ENCODE data around the gene MAPK8. TPM values are rescaled to one million over a fixed set of nuclear protein-coding genes. Genes with fewer than 3 reads are reported as not detected.
A peak's percentile ranks its signal among the peaks of the same experiment; 100 is the strongest.

Gene MAPK8
- total and polyA plus RNA-seq, 9 of the 15 experiments (the other 6 are each of a cell fraction or from before 2014, with no cell fraction given): 6.4 to 159 (median 71.0) TPM

- TF ChIP-seq ZNF609 (CRISPR knock-in tag; IDR thresholded peaks at IDR 0.05; ENCODE audit: borderline replicate concordance) (no peak), TCF7 (IDR thresholded peaks at IDR 0.05; ENCODE audit: borderline replicate concordance) (no peak), ZNF778 (CRISPR knock-in tag; IDR thresholded peaks at IDR 0.05) (no peak), TFAP4 (CRISPR knock-in tag; IDR thresholded peaks at IDR 0.05; ENCODE audit: borderline replicate concordance) (no peak), FOXK2 (conservative IDR thresholded peaks at IDR 0.05 in 1 of 2, IDR thresholded peaks at IDR 0.05 in 1 of 2; ENCODE audit: low read depth in 2 of 2) (peak in 1 of 2 experiments; percentile 43; a peak in 1 of 4 replicates), CSDE1 (IDR thresholded peaks at IDR 0.05) (no peak), ZMIZ1 (IDR thresholded peaks at IDR 0.05; ENCODE audit: low read depth in 2 of 2, low read length in 2 of 2) (no peak), CLOCK (CRISPR knock-in tag; IDR thresholded peaks at IDR 0.05; ENCODE audit: borderline replicate concordance) (no peak), ZBTB8A (IDR thresholded peaks at IDR 0.05; ENCODE audit: partially characterized antibody) (no peak), XRCC5 (IDR thresholded peaks at IDR 0.05; ENCODE audit: low read depth, low read length) (no peak)
Measured at GRCh38 chr10:48390933-48391845, 84.7 kb downstream of the MAPK8 start (continued).

Data from K562 (cell line).